K562 (cell line): ENCODE measurements around the gene ARPC1A.

ENCODE experiments used
- CHD2 ChIP-seq: IDR thresholded peaks from 2 replicates; pipeline ENCODE4 v1.6.1; 2011; ENCODE audit warnings: low read depth, low read length
- CTCF ChIP-seq, 3 experiments: IDR thresholded peaks in 2 of 3; conservative IDR thresholded peaks in 1 of 3; 2 replicates each; pipeline ENCODE4 v1.5.1; 2011 to 2012; ENCODE audit warnings: low read length in 3 of 3, mild to moderate bottlenecking in 3 of 3, control low read depth in 2 of 3, improper control_type of control experiment in 1 of 3, inconsistent platforms in 1 of 3, low read depth in 1 of 3, mixed read lengths in 1 of 3, moderate library complexity in 1 of 3; ENCODE audit not compliant: insufficient read depth in 2 of 3
- ELF1 ChIP-seq: fragments of 200-800 bp; sonication (Bioruptor generic); IDR thresholded peaks from 2 replicates; pipeline ENCODE4 v1.6.1; 2016; ENCODE audit warnings: missing genetic modification characterization, missing compliant biosample characterization
- EWSR1 ChIP-seq: fragments of 450-650 bp; IDR thresholded peaks from 2 replicates; pipeline ENCODE4 v1.6.1; 2018; ENCODE audit warnings: borderline replicate concordance, mild to moderate bottlenecking, low read depth, moderate library complexity; ENCODE audit not compliant: partially characterized antibody
- HBP1 ChIP-seq: fragments of 450-650 bp; formaldehyde crosslinking; IDR thresholded peaks from 2 replicates; pipeline ENCODE4 v1.4.0; 2022; ENCODE audit warnings: missing genetic modification characterization
- MTA3 ChIP-seq: fragments of 450-650 bp; formaldehyde crosslinking; IDR thresholded peaks from 2 replicates; pipeline ENCODE4 v1.6.1; 2017; ENCODE audit warnings: mild to moderate bottlenecking, borderline replicate concordance
- SPI1 ChIP-seq: IDR thresholded peaks from 2 replicates; pipeline ENCODE4 v1.6.1; 2011; ENCODE audit warnings: low read depth, low read length, control low read depth, borderline replicate concordance
- ZBTB26 ChIP-seq: fragments of 450-650 bp; formaldehyde crosslinking; IDR thresholded peaks from 2 replicates; pipeline ENCODE4 v1.4.0; 2022; ENCODE audit warnings: missing genetic modification characterization
- ZNF311 ChIP-seq: fragments of 250-450 bp; sonication (Bioruptor Pico); IDR thresholded peaks from 2 replicates; pipeline ENCODE4 v1.4.0; 2020; ENCODE audit warnings: mild to moderate bottlenecking, moderate library complexity
- TF ChIP-seq, protein P1 (sequence below): sonication (generic); formaldehyde crosslinking; IDR thresholded peaks from 2 replicates; pipeline ENCODE4 v1.8.0; 2022; ENCODE audit warnings: mild to moderate bottlenecking, missing genetic modification reagents

- TF ChIP-seq CTCF (IDR thresholded peaks at IDR 0.05 in 2 of 3, conservative IDR thresholded peaks at IDR 0.05 in 1 of 3; ENCODE audit: insufficient read depth in 2 of 3, low read depth in 1 of 3, low read length in 3 of 3) = peak; percentile 69 to 81 (median 72)
- TF ChIP-seq CHD2 = no peak
- no peak for TF ChIP-seq ELF1
- no peak for TF ChIP-seq SPI1
- TF ChIP-seq ZBTB26 = no peak
- TF ChIP-seq, protein P1, sequence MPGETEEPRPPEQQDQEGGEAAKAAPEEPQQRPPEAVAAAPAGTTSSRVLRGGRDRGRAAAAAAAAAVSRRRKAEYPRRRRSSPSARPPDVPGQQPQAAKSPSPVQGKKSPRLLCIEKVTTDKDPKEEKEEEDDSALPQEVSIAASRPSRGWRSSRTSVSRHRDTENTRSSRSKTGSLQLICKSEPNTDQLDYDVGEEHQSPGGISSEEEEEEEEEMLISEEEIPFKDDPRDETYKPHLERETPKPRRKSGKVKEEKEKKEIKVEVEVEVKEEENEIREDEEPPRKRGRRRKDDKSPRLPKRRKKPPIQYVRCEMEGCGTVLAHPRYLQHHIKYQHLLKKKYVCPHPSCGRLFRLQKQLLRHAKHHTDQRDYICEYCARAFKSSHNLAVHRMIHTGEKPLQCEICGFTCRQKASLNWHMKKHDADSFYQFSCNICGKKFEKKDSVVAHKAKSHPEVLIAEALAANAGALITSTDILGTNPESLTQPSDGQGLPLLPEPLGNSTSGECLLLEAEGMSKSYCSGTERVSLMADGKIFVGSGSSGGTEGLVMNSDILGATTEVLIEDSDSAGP (CRISPR knock-in tag) = no peak
- TF ChIP-seq ZNF311 (CRISPR knock-in tag) = no peak
- no peak for TF ChIP-seq EWSR1
- no peak for TF ChIP-seq MTA3
- TF ChIP-seq HBP1 (CRISPR knock-in tag) = 0 out of 2 replicates have a peak, but pooled peaks have one; percentile 40
Measured at GRCh38 chr7:99386584-99387238, 61.0 kb downstream of the ARPC1A start.
